Body of pancreas (tissue), 4 donors: Measurements from ENCODE around the gene CFL1. TPM values are rescaled to one million over a fixed set of nuclear protein-coding genes. Genes with fewer than 3 reads are reported as not detected.

Experiments used
- ATAC-seq: fragments of 150-250 bp; one replicate; pipeline ENCODE4 v1.9.1; 2016
- DNase-seq, 4 donors: peaks; one replicate each; pipeline ENCODE4 v3.0.0-alpha.2; 2019
- H3K27ac ChIP-seq, 4 donors: fragments of 200-600 bp; sonication (generic); 1 replicate in 3 of 4; 2 replicates in 1 of 4; pipeline versions ENCODE4 v1.5.1 to v1.6.1; 2016 to 2019; ENCODE audit warnings: mild to moderate bottlenecking in 1 of 4, mixed read lengths in 1 of 4, moderate library complexity in 1 of 4
- H3K27me3 ChIP-seq, 2 donors: fragments of 200-600 bp; sonication (generic); one replicate each; pipeline ENCODE4 v1.6.0; 2016; ENCODE audit warnings: mild to moderate bottlenecking in 1 of 2
- H3K36me3 ChIP-seq, 2 donors: fragments of 200-600 bp; sonication (generic); replicated peaks in 1 of 2; 2 replicates each; pipeline ENCODE4 v1.5.1; 2016; ENCODE audit warnings: low read depth in 2 of 2; ENCODE audit not compliant: insufficient read depth in 1 of 2
- H3K4me1 ChIP-seq: fragments of 200-600 bp; sonication (generic); one replicate; pipeline ENCODE4 v1.6.0; 2016
- H3K4me3 ChIP-seq, 2 donors: fragments of 200-600 bp; sonication (generic); 1 replicate in 1 of 2; 2 replicates in 1 of 2; pipeline ENCODE4 v1.5.1; 2016 to 2019
- H3K9me3 ChIP-seq, 3 donors: fragments of 200-600 bp; sonication (generic); 1 replicate in 2 of 3; 2 replicates in 1 of 3; pipeline ENCODE4 v1.5.1; 2016
- CTCF ChIP-seq, 7 experiments: fragments of 450-650 bp in 4 of 7; fragments of 200-600 bp in 3 of 7; sonication (generic) in 3 of 7; IDR thresholded peaks; one replicate each; pipeline ENCODE4 v1.5.1; 2016 to 2019; ENCODE audit warnings: antibody characterized with exemption in 7 of 7
- POLR2A ChIP-seq, 3 donors: fragments of 450-650 bp; IDR thresholded peaks; one replicate each; pipeline ENCODE4 v1.6.1; 2016; ENCODE audit warnings: antibody characterized with exemption in 3 of 3, mild to moderate bottlenecking in 2 of 3
- WGBS, 2 donors: methylation state at CpG; one replicate each; pipeline ENCODE4 v1.1.5; 2017; 5-methylcytosine and 5-hydroxymethylcytosine counted together
- intact Hi-C: fragments of 100-400 bp; cut with DNase I; formaldehyde crosslinking; loops from one replicate; pipeline ENCODE4 v1.15.1; 2023
- total RNA-seq, 2 donors: library from RNA; depleted of rRNA; stranded (reverse); fragments of >200 nt; gene quantifications; one replicate each; pipeline ENCODE4 v1.1.0, GENCODE V29; 2016

The CFL1 gene
- total RNA-seq, 2 donors from 2014 or later: 190 to 412 TPM

- Histone ChIP-seq H3K9me3 (no peaks in the 10 kb centered on the region), H3K4me3 (peak overlapping the region; percentile 51 to 58), H3K27me3 (no peaks in the 10 kb centered on the region), H3K4me1 (peaks cover 51% of the 10 kb centered on the region), H3K36me3 (peaks cover 0 to 7% of the 10 kb centered on the region in 2 donors), H3K27ac (peak overlapping the region; percentile 74 to 91 (median 87))
- 2 to 7% methylated on average over 12 to 23 of the region's 23 CpGs for WGBS, 2 donors
- TF ChIP-seq CTCF (IDR thresholded peaks at IDR 0.05): no peak
- no peak for TF ChIP-seq POLR2A (IDR thresholded peaks at IDR 0.05)
- intact Hi-C loops: no loop called here
- DNase-seq (no peak), ATAC-seq (no peak)
Measured at GRCh38 chr11:65887723-65888162, 29.8 kb upstream of the CFL1 start.

- Histone ChIP-seq H3K27me3 (no peaks in the 10 kb centered on the region), H3K4me3 (no peak overlapping the region), H3K4me1 (peaks cover 49% of the 10 kb centered on the region), H3K27ac (peak overlapping the region in 2 of 4 donors; percentile 85 to 91), H3K9me3 (no peaks in the 10 kb centered on the region), H3K36me3 (peaks cover 0 to 7% of the 10 kb centered on the region in 2 donors)
- TF ChIP-seq CTCF (IDR thresholded peaks at IDR 0.05) (no peak), POLR2A (IDR thresholded peaks at IDR 0.05) (no peak)
- DNase-seq (no peak), ATAC-seq (no peak)
- 78 to 85% methylated on average over 13 to 14 of the region's 14 CpGs for WGBS, 2 donors
- intact Hi-C loops: no loop called here
Measured at GRCh38 chr11:65886826-65887722, 29.1 kb upstream of the CFL1 start.

- intact Hi-C loops: no loop called here
- TF ChIP-seq CTCF (IDR thresholded peaks at IDR 0.05) (no peak), POLR2A (IDR thresholded peaks at IDR 0.05) (no peak)
- DNase-seq (no peak), ATAC-seq (no peak)
- H3K36me3 ChIP-seq: peaks cover 0 to 7% of the 10 kb centered on the region in 2 donors
- H3K4me3 ChIP-seq: no peak overlapping the region
- peaks cover 38% of the 10 kb centered on the region for H3K4me1 ChIP-seq
- WGBS, 2 donors: 86% methylated on average over 12 of the region's 12 CpGs
- H3K27ac ChIP-seq: no peak overlapping the region
- H3K9me3 ChIP-seq: no peaks in the 10 kb centered on the region
- H3K27me3 ChIP-seq: no peaks in the 10 kb centered on the region
Measured at GRCh38 chr11:65885808-65886536, 28.0 kb upstream of the CFL1 start.

- Histone ChIP-seq H3K4me1 (peaks cover 32% of the 10 kb centered on the region), H3K36me3 (peaks cover 0 to 7% of the 10 kb centered on the region in 2 donors), H3K4me3 (no peak overlapping the region), H3K9me3 (no peaks in the 10 kb centered on the region), H3K27ac (no peak overlapping the region), H3K27me3 (no peaks in the 10 kb centered on the region)
- WGBS, 2 donors: 76 to 87% methylated on average over 5 to 7 of the region's 7 CpGs
- TF ChIP-seq POLR2A (IDR thresholded peaks at IDR 0.05) (no peak), CTCF (IDR thresholded peaks at IDR 0.05) (no peak)
- DNase-seq (no peak), ATAC-seq (no peak)
- intact Hi-C loops: no loop called here
Measured at GRCh38 chr11:65885231-65885630, 27.3 kb upstream of the CFL1 start.
